ENCODE results near the gene RIPPLY3.
"Not testable (repeated sequence)": the region's sequence is repeated elsewhere in the genome, so short reads cannot be mapped to it uniquely, and the experiment has no call there.

RIPPLY3 gene

DNA sequence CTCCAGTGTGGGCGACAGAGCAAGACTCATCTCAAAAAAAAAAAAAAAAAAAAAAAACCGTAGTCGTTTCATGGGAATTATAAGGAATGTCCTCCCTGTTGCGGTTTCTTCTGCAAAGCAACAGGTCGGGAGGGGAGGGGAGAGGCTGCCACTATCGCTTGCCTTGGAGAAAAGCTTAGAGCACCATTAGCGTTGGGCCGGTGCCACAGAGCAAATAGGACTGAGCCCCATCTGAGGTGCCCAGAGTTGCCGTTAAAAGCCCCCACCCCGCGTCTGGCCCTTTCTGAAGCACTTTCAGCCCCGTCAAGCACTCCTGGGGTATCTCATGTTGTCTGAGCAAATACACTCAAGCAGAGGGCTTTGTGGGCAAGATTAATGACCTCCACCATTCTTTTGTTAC, 2.2 kb downstream of the RIPPLY3 start:
- no peak for DNase-seq

DNA sequence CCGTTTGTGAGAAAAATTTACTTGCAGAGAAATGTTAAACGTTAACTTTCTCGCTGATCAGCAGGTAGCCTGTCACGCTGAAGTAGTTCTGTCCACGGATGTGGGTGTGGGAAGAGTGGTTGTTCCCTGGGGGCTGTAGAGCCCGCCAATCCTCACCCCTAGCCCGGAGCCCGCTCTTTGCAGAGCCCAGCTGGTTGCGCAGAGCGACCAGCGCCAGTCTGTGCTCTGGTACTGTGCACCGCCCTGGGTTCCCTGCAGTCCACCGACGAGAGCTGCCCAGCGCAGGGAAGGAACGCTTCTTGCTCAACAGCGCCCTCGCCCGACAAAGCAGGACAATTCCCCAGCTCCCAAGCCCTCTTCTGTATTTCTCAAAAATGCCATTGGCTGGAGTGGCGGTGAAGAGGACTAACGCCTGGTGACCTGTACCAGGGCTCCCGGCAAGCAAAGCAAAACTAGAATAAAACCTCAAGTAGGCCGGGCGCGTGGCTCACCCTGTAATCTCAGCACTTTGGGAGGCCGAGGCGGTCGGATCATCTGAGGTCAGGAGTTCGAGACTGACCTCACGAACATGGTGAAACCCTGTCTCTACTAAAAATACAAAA, 3.3 kb downstream of the RIPPLY3 start:
- peak in 53 of 56 donors; percentile 7 to 81 (median 59) for DNase-seq

DNA sequence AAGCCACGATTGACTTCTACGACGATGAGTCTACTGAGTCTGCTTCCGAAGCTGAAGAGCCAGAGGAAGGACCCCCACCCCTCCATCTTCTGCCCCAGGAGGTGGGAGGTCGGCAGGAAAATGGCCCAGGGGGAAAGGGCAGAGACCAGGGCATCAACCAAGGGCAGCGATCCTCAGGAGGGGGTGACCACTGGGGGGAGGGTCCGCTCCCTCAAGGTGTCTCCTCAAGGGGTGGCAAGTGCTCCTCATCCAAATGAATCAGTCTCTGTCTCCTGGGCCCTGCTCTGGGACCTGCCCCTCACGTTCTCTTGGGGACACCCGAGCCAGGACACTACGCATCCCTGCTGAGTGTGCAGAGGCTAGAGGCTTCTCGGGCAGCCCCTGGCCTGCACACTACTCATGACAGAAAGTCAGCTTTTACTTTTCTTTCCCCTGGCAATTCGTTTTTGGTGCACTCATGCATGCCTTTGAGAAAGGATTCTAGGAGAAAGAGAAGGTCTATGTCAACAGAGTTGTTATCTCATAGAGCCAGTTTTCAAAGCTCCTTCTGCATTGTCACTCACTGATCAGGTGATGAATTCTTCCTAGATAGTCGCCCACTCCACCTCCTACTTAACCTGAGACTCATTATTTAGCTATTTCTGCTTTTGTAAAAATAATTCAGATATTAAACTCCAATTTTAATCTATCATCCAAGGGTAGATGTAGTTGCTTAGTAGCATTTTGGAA, 11.6 kb downstream of the RIPPLY3 start:
- DNase-seq, result no peak

DNA sequence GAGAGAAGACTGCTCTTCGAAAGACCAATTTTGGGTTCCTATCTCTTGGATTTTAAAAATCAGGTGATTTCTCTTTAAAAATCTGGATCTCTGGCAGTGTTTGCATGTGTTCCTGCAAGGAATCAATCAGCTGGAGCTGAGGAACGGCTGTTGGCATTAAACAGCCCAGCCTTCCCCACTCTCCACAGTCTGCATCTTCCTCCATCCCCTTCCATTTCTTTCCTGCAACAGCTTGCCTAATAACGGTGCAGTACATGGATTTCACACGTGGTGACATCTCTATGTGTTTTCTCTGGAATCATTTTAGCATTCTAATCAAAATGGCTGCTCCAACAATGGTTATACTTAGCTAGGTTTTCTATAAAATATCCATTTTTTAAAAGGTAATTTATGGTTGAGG, 20.0 kb downstream of the RIPPLY3 start:
- peak in 1 of 56 donors; percentile 2 for DNase-seq

DNA sequence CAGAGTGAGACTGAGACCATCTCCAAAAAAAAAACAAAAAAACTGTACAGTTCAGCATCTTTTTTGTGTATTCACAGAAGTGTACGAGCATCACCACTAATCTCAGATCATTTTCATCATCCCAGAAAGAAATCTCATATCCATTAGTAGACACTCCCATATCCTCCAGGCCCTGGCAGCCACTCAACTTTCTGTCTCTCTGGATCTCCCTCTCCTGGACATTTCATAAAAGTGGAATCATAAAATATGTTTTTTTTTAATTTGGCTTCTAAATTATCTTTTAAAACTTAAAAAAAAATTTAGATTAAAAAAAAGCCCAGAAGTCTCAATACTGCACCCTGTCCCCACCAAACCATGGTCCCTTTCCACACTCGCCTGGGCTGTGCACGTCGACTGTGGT, 22.1 kb downstream of the RIPPLY3 start:
- DNase-seq, result peak in 2 of 56 donors; percentile 3 to 16

DNA sequence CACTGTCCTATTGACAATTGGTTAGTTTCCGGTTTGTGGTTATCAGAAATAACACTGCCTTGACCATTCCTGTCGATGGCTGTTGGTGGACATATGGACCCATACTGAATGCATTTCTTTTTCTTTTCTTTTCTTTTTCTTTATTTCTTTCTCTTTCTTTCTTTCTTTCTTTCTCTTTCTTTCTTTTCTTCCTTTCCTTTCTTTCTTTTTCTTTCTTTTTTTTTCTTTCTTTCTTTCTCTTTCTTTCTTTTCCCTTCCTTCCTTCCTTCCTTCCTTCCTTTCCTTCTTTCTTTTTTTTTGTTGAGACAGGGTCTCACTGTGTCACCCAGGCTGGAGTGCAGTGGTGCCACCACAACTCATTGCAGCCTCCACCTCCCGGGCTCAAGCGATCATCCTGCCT, 24.4 kb downstream of the RIPPLY3 start:
- no peak for DNase-seq

DNA sequence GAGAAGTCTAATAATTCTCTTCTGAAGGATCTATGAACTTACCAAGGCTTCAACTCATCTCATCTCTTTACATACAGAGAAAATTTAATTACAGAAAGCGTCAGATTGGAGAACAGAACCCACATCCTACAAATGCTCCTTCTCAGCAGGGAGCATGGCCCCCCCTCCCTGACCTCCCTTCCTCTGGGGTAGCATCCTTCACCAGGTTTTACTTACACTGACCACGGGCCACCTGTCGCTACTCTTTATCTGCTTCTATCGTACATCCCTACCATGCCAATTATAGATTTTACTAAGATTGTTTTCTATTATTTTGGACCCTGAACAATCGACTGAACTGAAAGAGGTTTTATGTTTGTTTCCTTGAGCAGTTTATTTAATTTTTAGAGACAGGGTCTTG, 25.8 kb downstream of the RIPPLY3 start:
- DNase-seq, result no peak

DNA sequence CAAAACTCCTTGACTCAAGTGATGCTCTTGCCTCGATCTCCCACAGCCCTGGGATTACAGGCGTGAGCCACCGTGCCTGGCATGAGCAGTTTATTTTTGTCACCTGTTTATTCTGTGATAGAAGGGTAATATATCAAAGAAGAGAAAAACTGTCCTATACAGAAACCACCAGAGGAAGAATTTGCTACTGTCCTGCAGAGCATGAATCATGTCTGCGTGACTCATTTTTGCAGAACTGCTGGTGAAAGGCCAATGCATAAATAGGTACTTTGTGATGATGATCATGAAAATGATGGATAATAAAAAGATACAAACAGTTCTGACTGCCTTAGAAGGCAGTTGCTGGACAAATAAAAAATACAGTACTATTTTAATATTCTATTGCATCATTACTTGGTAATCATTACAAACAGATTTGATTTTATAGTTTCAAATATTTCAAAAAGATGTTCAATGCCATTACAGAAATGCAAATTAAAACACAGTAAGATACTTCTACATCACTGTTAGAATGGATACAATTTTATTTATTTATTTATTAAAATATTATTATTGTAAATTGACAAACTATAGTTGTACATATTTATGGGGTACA, 26.5 kb downstream of the RIPPLY3 start:
- DNase-seq, result peak in 10 of 56 donors; percentile 1 to 35 (median 6)

DNA sequence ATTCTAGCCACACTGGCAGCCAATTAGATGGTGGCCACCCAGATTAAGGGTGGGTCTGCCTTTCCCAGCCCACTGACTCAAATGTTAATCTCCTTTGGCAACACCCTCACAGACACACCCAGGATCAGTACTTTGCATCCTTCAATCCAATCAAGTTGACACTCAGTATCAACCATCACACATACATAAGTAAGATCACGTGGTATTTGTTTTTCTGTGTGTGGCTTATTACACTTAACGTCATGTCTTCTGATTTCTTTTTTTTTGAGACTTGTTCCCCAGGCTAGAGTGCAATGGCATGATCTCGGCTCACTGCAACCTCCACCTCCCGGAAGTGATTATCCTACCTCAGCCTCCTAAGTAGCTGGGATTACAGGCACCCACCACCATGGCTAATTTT, 27.9 kb downstream of the RIPPLY3 start:
- not testable (repeated sequence) for DNase-seq

DNA sequence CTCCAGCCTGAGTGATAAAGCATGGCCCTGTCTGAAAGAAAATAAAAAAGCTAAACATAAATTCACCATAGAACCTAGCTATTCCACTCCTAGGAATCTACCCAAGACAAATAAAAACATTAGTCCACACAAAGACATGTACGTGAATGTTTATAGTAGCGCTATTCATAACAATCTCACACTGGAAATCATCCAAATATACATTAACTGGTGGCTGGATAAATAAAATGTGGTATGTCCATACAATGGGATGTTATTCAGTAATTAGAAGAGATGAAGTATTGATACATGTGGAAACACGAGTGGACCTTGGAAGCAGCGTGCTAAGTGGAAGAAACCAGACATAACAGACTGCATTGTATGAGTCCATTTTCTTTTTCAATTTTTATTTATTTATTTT, 29.7 kb downstream of the RIPPLY3 start:
- DNase-seq, result no peak

DNA sequence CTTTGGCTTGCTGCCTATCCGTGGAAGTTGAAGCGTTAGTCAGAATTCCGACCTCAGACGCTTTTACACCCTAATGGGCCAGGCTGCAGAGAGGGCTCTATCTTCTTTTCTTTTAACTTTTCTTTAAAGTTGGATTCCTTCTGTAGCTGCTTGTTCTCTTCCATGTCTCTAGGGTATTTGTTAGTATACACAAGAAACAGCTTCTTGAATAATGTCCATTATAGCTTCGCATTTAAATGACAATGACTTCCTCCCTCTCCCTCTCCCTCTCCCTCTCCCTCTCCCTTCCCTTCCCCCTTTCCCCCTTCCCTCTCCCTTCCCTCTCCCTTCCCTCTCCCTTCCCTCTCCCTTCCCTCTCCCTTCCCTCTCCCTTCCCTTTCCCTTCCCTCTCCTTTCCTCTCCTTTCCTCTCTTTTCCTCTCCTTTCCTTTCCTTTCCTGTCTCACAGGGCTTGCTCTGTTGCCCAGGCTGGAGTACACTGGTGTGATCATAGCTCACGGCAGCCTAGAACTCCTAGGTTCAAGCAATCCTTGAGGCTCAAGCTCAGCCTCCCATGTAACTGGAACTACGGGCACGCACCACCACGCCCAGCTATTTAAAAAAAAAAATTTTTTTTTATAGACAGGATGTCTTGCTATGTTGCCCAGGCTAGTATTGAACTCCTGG, 33.0 kb downstream of the RIPPLY3 start:
- no peak for DNase-seq

DNA sequence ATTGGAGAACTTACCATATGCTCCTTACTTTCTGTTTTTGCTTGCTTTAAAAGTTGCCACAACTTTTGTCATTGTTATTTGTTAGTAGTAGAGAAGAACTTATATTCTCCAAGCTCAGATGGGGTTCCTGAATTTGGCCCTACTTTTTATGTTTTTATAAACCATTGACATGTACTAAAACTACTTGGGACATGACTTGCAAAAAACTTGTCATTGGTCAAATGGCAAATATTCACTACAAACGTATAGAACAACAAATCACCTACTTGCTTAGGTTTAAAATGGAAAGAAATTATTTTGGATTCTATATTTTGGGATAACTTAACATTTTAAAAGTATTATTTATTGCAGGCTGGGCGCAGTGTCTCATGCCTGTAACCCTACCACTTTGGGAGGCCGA, 33.7 kb downstream of the RIPPLY3 start:
- DNase-seq, result no peak

DNA sequence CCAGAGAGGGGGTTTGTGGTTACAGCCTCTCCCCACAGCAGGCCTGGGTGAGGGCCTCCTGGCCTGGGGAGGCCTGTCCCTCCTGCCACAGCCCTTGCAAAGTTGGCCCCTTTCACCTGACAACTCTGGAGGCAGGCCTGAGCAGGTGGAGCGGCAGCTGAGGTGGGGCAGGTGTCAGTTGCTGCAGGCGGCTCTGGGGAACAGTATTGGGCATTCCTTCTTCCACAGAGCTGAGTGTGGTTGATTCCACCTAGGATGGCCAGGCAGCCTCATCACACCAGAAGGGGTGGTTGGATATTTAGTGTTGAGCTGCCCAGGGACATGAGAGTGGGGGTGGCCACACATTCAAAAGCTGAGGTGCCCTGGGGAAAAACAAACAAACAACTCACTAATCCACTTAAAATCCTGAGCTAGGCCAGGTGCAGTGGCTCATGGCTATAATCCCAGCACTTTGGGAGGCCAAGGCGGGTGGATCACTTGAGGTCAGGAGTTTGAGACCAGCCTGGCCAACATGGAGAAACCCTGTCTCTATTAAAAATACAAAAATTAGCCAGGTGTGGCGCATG, 35.3 kb downstream of the RIPPLY3 start:
- no peak for DNase-seq

DNA sequence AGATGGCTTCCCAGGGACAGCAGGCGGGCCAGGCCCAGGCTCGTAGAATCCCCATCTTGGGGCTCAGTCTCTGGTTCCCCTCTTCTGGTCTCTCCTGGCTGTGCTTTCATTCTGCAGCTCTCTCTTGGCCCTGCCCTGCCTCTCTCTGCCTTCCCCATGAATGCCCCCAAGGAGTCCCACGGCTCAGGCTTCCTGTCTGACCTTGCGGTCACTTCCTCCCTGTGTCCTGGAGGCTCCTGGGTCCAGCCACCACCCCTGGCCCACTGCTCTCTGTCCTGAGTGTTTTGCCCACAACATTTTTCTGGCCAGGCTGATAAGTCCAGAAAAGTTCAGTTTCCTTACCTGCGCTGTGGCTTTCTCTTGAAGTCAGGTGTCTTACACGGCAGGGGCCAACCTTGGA, 37.3 kb downstream of the RIPPLY3 start:
- DNase-seq, result no peak

DNA sequence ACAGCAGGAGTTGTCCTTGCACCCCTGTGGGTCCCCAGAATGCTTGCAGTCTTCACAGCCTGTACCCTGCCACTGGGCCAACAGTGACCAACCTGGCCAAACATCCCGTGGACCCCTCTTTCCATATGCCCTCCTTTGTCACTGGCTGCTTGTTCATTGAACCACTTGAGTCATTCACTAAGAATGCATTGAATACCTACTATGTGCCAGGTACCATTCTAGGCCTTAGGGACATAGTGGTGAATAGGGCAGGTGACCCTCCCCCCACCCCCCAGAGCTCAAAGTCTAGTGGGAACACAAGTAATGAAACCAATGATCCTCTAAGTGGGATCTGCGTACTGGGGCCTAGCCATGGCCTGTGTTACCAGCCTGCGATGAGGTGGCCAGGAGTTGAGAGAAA, 38.1 kb downstream of the RIPPLY3 start:
- no peak for DNase-seq

DNA sequence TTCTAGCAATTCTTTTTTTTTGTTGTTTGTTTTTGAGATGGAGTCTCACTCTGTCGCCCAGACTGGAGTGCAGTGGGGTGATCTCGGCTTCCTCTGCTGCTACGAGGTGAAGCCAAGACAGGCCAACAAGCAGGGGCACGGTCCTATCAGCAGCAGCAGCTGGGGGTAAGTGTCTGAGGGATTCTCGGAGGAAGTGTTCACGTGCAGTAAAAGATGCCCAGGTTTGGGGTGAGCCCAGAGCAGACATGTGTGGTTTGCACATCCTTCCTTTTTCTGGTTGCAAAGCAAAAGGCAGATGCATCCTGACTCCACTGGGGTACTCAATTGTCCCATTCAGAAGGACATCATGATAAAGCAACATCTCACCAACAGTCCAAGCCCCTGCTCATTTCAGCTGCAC, 38.6 kb downstream of the RIPPLY3 start:
- DNase-seq, result no peak

DNA sequence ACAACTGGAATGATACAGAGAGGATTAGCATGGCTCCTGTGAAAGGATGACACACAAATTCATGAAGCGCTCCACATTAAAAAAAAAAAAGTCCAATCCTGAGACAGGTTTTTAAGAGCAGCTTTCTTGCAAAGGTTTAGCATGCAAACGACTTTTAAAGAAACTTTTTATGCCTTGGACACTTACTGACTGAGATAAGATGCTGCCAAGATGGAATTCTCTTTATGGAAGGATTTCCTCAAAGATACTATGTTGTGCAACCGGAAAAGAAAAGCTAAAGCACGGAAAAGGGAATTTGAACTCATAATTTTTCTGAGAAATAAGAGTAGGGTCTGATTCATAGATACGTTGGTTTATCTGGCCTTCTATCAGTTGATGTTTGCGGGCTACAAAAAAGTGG, 39.1 kb downstream of the RIPPLY3 start:
- no peak for DNase-seq

DNA sequence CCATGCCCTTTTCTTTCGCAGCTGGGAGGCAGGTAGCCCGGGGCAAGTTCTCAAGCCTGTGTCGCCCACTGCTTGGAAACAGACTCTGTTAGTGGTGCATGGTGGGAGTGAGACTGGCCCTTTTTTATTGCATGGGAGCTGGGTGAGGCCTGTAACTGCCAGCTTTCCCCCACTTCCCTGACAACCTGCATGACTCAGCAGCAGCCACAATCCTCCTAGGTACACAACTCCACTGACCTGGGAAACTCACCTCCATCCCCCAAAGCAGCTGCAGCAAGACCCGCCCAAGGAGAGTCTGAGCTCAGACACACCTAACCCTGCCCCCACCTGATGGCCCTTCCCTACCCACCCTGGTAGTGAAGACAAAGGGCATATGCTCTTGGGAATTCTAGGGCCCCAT, 40.6 kb downstream of the RIPPLY3 start:
- no peak for DNase-seq

DNA sequence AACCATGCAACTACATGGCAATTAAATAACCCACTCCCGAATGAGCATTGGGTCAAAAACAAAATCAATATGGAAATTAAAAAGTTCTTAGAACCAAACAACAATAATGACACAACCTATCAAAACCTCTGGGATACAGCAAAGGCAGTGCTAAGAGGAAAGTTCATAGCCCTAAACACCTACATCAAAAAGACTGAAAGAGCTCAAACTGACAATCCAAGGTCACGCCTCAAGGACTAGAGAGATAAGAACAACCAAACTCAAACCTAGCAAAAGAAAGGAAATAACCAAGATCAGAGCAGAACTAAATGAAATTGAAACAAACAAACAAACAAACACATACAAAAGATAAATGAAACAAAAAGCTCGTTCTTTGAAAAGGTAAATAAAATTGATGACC, 43.2 kb downstream of the RIPPLY3 start:
- not testable (repeated sequence) for DNase-seq

DNA sequence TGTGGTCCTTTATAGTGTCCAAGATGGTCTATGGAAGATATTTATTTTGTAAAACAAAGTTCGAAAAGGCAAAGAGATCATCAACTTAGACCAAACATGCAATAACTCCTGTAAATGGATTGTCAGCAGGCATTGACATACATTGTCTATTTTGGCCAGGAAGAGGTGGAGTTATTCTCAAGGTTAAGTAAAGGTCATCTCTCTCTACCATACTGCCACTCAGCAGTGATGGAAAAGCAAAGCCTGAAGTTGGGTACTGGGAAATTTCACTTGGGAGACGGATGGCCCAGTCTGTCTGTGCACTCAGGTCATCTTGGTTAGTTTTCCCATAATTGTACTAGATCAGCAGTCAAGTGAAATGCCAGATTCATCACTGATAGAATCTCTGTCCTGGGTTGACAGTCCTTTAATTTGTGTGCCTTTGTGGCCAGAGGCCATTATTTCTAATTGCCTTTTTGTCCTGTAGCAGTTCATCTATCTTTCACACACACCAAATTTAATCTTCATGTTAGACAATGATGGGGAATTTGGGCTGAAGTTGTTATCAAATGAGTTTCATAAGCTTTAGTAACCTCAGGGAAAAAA, 48.9 kb downstream of the RIPPLY3 start:
- no peak for DNase-seq

DNA sequence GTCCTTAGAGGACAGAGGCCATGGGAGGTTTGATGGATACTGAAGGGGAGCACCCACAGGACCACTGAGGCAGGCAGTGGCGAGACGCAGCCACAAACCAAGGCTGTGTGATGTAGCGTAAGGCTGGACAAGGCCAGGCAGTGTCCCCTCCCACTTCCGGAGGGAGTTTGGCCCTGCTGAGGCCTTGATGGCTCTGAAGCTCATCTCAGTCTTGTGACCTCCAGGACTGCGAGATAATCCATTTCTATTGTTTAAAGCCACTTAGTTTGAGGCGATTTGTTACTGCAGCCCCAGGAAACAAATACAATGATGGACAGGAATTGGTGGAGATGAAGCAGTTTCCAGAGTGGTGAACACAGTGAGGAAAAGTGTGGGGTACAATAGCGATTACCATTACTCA, 51.1 kb downstream of the RIPPLY3 start:
- no peak for DNase-seq

DNA sequence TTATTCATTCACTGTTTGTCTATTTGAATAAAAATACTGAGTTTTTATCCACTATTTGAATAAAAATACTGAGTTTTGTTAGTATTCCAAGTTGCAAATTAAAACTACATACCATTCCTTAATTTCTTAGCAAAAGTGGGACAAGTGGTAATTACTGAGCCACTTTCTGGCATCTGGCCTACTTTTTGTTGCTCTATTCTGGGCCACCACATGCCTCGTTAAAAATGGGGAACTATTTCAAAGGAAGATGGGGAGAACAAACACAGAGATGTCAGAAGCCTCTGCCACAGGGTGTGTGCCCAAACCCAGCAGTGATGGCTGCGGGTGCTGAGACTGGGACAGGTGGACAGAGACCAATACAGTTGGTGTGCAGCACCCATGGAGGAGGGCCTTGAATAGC, 51.8 kb downstream of the RIPPLY3 start:
- peak in 14 of 56 donors; percentile 4 to 48 (median 20) for DNase-seq

Data from amygdala (tissue), 56 donors.